Heart left ventricle (tissue), 13 donors: Measurements from ENCODE around the gene ZNF473.

Experiments used
- POLR2A ChIP-seq, 2 donors: fragments of 450-650 bp; IDR thresholded peaks; one replicate each; pipeline ENCODE4 v1.6.1; 2017; ENCODE audit warnings: antibody characterized with exemption in 2 of 2, mild to moderate bottlenecking in 2 of 2, moderate library complexity in 2 of 2
- TF ChIP-seq, protein P1 (sequence below), 12 donors: fragments of 200-600 bp; sonication (generic) in 4 of 12; IDR thresholded peaks; one replicate each; pipeline versions ENCODE4 v1.5.0 to v1.8.0; 2018 to 2022; ENCODE audit warnings: antibody characterized with exemption in 12 of 12, mild to moderate bottlenecking in 5 of 12
- donor health status: ischemic (EF 13 %, LVEDD 7.1; RV severe dilation, severe dysfunction).
- donor health status: DM: no; HTN: yes; CAD: no.
- donor health status: DM: no; HTN: no; CAD: no.
- donor health status: ischemic (EF 25% LVEDD 6.9; RV normal size, moderate dysfunction).
- donor health status: ischemic (EF 25% LVEDD 5.7; RV mildly dilated, moderate dysfunction).
- donor health status: ischemic (EF 35%, LVEDD 5.7; RV mildly dilated, moderate dysfunction).
- donor health status: nonischemic (EF 11% LVEDD 7.7; RV severe dilation, severe dysfunction).
- donor health status: DM: yes; HTN: yes; CAD: no.
- donor health status: PGD.
- donor health status: ischemic (EF 29% LVEDD 5.4; RV normal size, mild dysfunction).
- donor health status: nonischemic (EF 23%, LVEDD 6.1; RV moderate dilation, normal function).

DNA sequence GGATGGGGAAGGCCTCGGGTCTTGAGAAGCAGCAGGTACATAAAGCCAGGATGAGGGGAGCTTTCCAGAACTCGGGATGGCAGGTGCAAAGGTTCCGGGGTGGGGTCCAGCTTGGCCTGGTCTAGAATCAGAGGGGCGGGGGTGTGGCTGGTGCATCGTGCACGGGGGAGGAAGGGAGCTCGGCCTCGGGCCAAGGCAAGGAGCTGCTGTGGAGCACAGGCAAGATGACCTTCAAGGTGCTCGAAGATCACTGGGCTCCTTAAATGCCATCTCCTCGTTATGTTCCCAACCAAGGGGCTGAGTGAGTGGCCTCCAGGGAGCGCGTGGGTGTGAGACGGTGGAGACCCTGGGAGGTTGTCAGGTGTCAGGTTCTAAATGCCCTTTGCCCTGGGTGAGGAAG lies 48.7 kb upstream of the ZNF473 start:
- TF ChIP-seq, protein P1, sequence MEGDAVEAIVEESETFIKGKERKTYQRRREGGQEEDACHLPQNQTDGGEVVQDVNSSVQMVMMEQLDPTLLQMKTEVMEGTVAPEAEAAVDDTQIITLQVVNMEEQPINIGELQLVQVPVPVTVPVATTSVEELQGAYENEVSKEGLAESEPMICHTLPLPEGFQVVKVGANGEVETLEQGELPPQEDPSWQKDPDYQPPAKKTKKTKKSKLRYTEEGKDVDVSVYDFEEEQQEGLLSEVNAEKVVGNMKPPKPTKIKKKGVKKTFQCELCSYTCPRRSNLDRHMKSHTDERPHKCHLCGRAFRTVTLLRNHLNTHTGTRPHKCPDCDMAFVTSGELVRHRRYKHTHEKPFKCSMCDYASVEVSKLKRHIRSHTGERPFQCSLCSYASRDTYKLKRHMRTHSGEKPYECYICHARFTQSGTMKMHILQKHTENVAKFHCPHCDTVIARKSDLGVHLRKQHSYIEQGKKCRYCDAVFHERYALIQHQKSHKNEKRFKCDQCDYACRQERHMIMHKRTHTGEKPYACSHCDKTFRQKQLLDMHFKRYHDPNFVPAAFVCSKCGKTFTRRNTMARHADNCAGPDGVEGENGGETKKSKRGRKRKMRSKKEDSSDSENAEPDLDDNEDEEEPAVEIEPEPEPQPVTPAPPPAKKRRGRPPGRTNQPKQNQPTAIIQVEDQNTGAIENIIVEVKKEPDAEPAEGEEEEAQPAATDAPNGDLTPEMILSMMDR (IDR thresholded peaks at IDR 0.05), result no peak
- TF ChIP-seq POLR2A (IDR thresholded peaks at IDR 0.05), result no peak
